DOHH2 (cell line): ENCODE results near the gene PEX10.

Source experiments
- EZH2phosphoT487 ChIP-seq: fragments of 200-600 bp; sonication (generic); IDR thresholded peaks from 2 replicates; pipeline ENCODE4 v1.6.1; 2017; ENCODE audit warnings: borderline replicate concordance, mild to moderate bottlenecking, antibody characterized with exemption, low read length, moderate library complexity, mixed read lengths
- TF ChIP-seq, protein P1 (sequence below): fragments of 200-600 bp; sonication (generic); IDR thresholded peaks from one replicate; pipeline ENCODE4 v1.5.1; 2014; ENCODE audit warnings: antibody characterized with exemption, mild to moderate bottlenecking, low read depth, low read length; ENCODE audit not compliant: poor library complexity, severe bottlenecking

DNA sequence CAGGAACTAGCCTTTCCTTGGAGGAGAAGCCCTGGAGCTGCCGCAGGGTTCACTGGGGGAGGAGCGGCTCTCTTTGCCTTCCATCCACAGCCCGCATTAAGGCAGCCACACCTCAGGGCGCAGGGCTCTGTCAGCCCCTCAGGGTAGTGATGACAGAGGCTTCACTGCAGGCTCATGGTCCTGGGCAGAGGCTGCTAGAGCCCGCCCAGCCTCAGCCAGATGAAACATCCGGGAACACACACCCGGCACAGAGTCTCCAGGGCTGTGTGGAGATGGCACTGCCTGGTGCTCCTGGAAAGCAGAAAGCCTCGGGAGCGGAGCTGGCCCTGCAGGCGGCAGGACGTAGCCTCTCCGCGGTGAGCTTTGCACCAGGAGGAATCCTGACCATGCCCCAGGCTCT lies 29.4 kb upstream of the PEX10 start:
- no peak for TF ChIP-seq EZH2phosphoT487
- TF ChIP-seq, protein P1, sequence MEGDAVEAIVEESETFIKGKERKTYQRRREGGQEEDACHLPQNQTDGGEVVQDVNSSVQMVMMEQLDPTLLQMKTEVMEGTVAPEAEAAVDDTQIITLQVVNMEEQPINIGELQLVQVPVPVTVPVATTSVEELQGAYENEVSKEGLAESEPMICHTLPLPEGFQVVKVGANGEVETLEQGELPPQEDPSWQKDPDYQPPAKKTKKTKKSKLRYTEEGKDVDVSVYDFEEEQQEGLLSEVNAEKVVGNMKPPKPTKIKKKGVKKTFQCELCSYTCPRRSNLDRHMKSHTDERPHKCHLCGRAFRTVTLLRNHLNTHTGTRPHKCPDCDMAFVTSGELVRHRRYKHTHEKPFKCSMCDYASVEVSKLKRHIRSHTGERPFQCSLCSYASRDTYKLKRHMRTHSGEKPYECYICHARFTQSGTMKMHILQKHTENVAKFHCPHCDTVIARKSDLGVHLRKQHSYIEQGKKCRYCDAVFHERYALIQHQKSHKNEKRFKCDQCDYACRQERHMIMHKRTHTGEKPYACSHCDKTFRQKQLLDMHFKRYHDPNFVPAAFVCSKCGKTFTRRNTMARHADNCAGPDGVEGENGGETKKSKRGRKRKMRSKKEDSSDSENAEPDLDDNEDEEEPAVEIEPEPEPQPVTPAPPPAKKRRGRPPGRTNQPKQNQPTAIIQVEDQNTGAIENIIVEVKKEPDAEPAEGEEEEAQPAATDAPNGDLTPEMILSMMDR, result no peak
